Tibial nerve (tissue), 4 donors: Measurements from ENCODE around the gene ATP1B4. TPM values are rescaled to one million over a fixed set of nuclear protein-coding genes. Genes with fewer than 3 reads are reported as not detected.
"Not testable (repeated sequence)": the region's sequence is repeated elsewhere in the genome, so short reads cannot be mapped to it uniquely, and the experiment has no call there.

Experiments
- DNase-seq, 2 donors: peaks; one replicate each; pipeline ENCODE4 v3.0.0-alpha.2; 2019; ENCODE audit warnings: low spot score in 2 of 2
- H3K27ac ChIP-seq, 4 donors: fragments of 200-600 bp; sonication (generic) in 3 of 4; one replicate each; pipeline ENCODE4 v1.5.1; 2017 to 2019; ENCODE audit warnings: mild to moderate bottlenecking in 1 of 4
- H3K27me3 ChIP-seq, 2 donors: fragments of 200-600 bp; sonication (generic) in 1 of 2; one replicate each; pipeline versions ENCODE4 v1.5.1 to v1.6.0; 2017 to 2019
- H3K36me3 ChIP-seq, 3 donors: fragments of 200-600 bp; sonication (generic); one replicate each; pipeline ENCODE4 v1.5.1; 2018 to 2019
- H3K4me1 ChIP-seq, 4 donors: fragments of 200-600 bp; sonication (generic) in 3 of 4; one replicate each; pipeline ENCODE4 v1.5.1; 2017 to 2019
- H3K4me3 ChIP-seq, 4 donors: fragments of 200-600 bp; sonication (generic) in 3 of 4; one replicate each; pipeline ENCODE4 v1.5.1; 2017 to 2019; ENCODE audit warnings: mild to moderate bottlenecking in 1 of 4, moderate library complexity in 1 of 4
- H3K9me3 ChIP-seq, 4 donors: fragments of 200-600 bp; sonication (generic) in 3 of 4; one replicate each; pipeline ENCODE4 v1.5.1; 2017 to 2019
- CTCF ChIP-seq, 5 experiments: fragments of 200-600 bp in 3 of 5; fragments of 450-650 bp in 2 of 5; sonication (generic) in 3 of 5; IDR thresholded peaks; one replicate each; pipeline ENCODE4 v1.5.1; 2016 to 2019; ENCODE audit warnings: antibody characterized with exemption in 5 of 5, mild to moderate bottlenecking in 3 of 5, moderate library complexity in 2 of 5
- EP300 ChIP-seq, 2 donors: sonication (generic); formaldehyde crosslinking; IDR thresholded peaks; one replicate each; pipeline ENCODE4 v1.6.1; 2017; ENCODE audit warnings: antibody characterized with exemption in 2 of 2, mild to moderate bottlenecking in 1 of 2
- POLR2A ChIP-seq, 2 donors: fragments of 450-650 bp; IDR thresholded peaks; one replicate each; pipeline ENCODE4 v1.6.1; 2017; ENCODE audit warnings: antibody characterized with exemption in 2 of 2, mild to moderate bottlenecking in 2 of 2, moderate library complexity in 2 of 2
- WGBS, 2 donors: methylation state at CpG; one replicate each; pipeline ENCODE4 v1.1.5; 2018; 5-methylcytosine and 5-hydroxymethylcytosine counted together
- total RNA-seq, 4 donors: library from RNA; depleted of rRNA; stranded (reverse); fragments of >200 nt; gene quantifications; one replicate each; pipeline ENCODE4 v1.1.0, GENCODE V29; 2016

The ATP1B4 gene
- total RNA-seq, 4 donors from 2014 or later = not detected

- TF ChIP-seq CTCF (IDR thresholded peaks at IDR 0.05) = no peak
- TF ChIP-seq EP300 (IDR thresholded peaks at IDR 0.05) = no peak
- TF ChIP-seq POLR2A (IDR thresholded peaks at IDR 0.05) = no peak
- Histone ChIP-seq H3K27ac (no peak overlapping the region), H3K4me3 (no peak overlapping the region), H3K27me3 (no peaks in the 10 kb centered on the region), H3K9me3 (peaks cover 0 to 35% (median 11%) of the 10 kb centered on the region in 4 donors), H3K4me1 (no peaks in the 10 kb centered on the region), H3K36me3 (no peaks in the 10 kb centered on the region)
- no peak for DNase-seq
- WGBS, 2 donors = 69 to 74% methylated on average over 2 of the region's 2 CpGs
Measured at GRCh38 chrX:120335289-120335688, 26.6 kb upstream of the ATP1B4 start.

- H3K27me3 ChIP-seq = no peaks in the 10 kb centered on the region
- peaks cover 0 to 35% (median 11%) of the 10 kb centered on the region in 4 donors for H3K9me3 ChIP-seq
- H3K27ac ChIP-seq = no peak overlapping the region
- H3K36me3 ChIP-seq = no peaks in the 10 kb centered on the region
- H3K4me1 ChIP-seq = no peaks in the 10 kb centered on the region
- no peak for DNase-seq
- TF ChIP-seq CTCF (IDR thresholded peaks at IDR 0.05) (no peak), EP300 (IDR thresholded peaks at IDR 0.05) (no peak), POLR2A (IDR thresholded peaks at IDR 0.05) (no peak)
- H3K4me3 ChIP-seq = no peak overlapping the region
Measured at GRCh38 chrX:120336899-120337298, 25.0 kb upstream of the ATP1B4 start.

- H3K4me3 ChIP-seq, DNase-seq, H3K4me1 ChIP-seq, H3K9me3 ChIP-seq, H3K27ac ChIP-seq, H3K36me3 ChIP-seq, H3K27me3 ChIP-seq: not testable (repeated sequence)
- WGBS, 2 donors = 84 to 87% methylated on average over 8 to 11 of the region's 11 CpGs
Measured at GRCh38 chrX:120344566-120344965, 17.3 kb upstream of the ATP1B4 start.

- no peak for DNase-seq
- 77% methylated on average over 4 of the region's 4 CpGs for WGBS, 2 donors
- no peaks in the 10 kb centered on the region for H3K4me1 ChIP-seq
- TF ChIP-seq CTCF (IDR thresholded peaks at IDR 0.05) = no peak
- TF ChIP-seq POLR2A (IDR thresholded peaks at IDR 0.05) = no peak
- TF ChIP-seq EP300 (IDR thresholded peaks at IDR 0.05) = no peak
- no peak overlapping the region for H3K27ac ChIP-seq
- no peaks in the 10 kb centered on the region for H3K36me3 ChIP-seq
- H3K4me3 ChIP-seq = no peak overlapping the region
- H3K27me3 ChIP-seq = no peaks in the 10 kb centered on the region
- H3K9me3 ChIP-seq = no peaks in the 10 kb centered on the region
Measured at GRCh38 chrX:120350450-120351138, 11.3 kb upstream of the ATP1B4 start.

- H3K27me3 ChIP-seq = no peaks in the 10 kb centered on the region
- peaks cover 0 to 10% (median 0%) of the 10 kb centered on the region in 4 donors for H3K4me1 ChIP-seq
- no peak for TF ChIP-seq CTCF (IDR thresholded peaks at IDR 0.05)
- no peak for TF ChIP-seq EP300 (IDR thresholded peaks at IDR 0.05)
- TF ChIP-seq POLR2A (IDR thresholded peaks at IDR 0.05) = no peak
- DNase-seq = no peak
- no peak overlapping the region for H3K4me3 ChIP-seq
- no peak overlapping the region for H3K27ac ChIP-seq
- H3K36me3 ChIP-seq = no peaks in the 10 kb centered on the region
- 67 to 70% methylated on average over 3 of the region's 3 CpGs for WGBS, 2 donors
- no peaks in the 10 kb centered on the region for H3K9me3 ChIP-seq
Measured at GRCh38 chrX:120356084-120356483, 5.8 kb upstream of the ATP1B4 start.
